ENCODE measurements around the gene ARHGAP19.

- TF ChIP-seq CTCF (conservative IDR thresholded peaks at IDR 0.05 in 1 of 2, IDR thresholded peaks at IDR 0.05 in 1 of 2; ENCODE audit: low read depth in 1 of 2, low read length in 2 of 2), result no peak
- TF ChIP-seq EZH2 (IDR thresholded peaks at IDR 0.05; ENCODE audit: low read length, missing control alignments), result no peak
Measured at GRCh38 chr10:97273700-97274099, 18.7 kb downstream of the ARHGAP19 start.
